Loucy (cell line): ENCODE measurements around the gene DEPDC7.

Experiments used
- EZH2phosphoT487 ChIP-seq: fragments of 200-600 bp; IDR thresholded peaks from 2 replicates; pipeline ENCODE4 v1.6.1; 2018; ENCODE audit warnings: antibody characterized with exemption, mild to moderate bottlenecking, moderate library complexity, borderline replicate concordance
- TF ChIP-seq, protein P1 (sequence below): fragments of 200-600 bp; sonication (generic); conservative IDR thresholded peaks from 2 replicates; pipeline ENCODE4 v1.5.1; 2014; ENCODE audit warnings: mild to moderate bottlenecking, antibody characterized with exemption, low read length

DNA sequence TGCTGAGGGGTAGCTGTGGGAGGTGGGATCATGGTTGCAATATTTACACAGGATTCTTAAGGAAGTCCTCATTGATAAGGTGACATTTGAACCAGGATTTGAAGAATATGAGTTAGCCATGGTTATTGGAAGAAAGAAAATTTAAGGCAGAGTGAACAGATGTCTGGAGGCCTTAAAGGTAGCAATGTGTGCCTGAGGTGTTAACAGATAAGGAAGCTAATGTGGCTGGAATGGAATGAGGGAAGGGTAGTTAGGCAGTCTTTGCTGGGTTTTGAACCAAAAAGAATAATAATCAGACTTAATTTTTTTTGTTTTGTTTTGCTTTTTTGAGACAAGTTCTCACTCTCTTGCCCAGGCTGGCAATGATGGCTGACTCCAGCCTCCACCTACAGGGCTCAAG lies 9.7 kb upstream of the DEPDC7 start:
- TF ChIP-seq EZH2phosphoT487 = no peak
- TF ChIP-seq, protein P1, sequence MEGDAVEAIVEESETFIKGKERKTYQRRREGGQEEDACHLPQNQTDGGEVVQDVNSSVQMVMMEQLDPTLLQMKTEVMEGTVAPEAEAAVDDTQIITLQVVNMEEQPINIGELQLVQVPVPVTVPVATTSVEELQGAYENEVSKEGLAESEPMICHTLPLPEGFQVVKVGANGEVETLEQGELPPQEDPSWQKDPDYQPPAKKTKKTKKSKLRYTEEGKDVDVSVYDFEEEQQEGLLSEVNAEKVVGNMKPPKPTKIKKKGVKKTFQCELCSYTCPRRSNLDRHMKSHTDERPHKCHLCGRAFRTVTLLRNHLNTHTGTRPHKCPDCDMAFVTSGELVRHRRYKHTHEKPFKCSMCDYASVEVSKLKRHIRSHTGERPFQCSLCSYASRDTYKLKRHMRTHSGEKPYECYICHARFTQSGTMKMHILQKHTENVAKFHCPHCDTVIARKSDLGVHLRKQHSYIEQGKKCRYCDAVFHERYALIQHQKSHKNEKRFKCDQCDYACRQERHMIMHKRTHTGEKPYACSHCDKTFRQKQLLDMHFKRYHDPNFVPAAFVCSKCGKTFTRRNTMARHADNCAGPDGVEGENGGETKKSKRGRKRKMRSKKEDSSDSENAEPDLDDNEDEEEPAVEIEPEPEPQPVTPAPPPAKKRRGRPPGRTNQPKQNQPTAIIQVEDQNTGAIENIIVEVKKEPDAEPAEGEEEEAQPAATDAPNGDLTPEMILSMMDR = no peak
